HG03521 (cell line): ENCODE results near the gene TMEM272.

Experiments
- ATAC-seq: cut with Tn5 transposase; IDR thresholded peaks from one replicate; pipeline ENCODE4 v1.9.1; 2021; ENCODE audit warnings: mild to moderate bottlenecking, moderate library complexity; ENCODE audit not compliant: unreplicated experiment

The TMEM272 gene, protein sequence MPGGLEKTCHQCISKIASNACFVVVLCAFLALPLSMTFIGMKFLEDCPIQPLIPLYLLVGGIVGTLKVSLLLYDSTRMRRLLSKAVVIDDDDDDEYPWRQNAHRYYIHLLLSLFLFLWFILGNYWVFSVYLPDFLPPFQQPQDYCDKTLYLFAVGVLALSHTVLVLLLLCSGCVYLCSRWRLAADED

GRCh38 chr13:51844862-51845573 is at the start of gene TMEM272:
Gene TMEM272, minus strand, starts transcription at chr13:51845177. Its CDS starts 6,647 bp downstream, at chr13:51838530.
- ATAC-seq, result no peak

GRCh38 chr13:51894239-51894638 is 49.3 kb upstream of the TMEM272 start:
- ATAC-seq, result no peak

DNA sequence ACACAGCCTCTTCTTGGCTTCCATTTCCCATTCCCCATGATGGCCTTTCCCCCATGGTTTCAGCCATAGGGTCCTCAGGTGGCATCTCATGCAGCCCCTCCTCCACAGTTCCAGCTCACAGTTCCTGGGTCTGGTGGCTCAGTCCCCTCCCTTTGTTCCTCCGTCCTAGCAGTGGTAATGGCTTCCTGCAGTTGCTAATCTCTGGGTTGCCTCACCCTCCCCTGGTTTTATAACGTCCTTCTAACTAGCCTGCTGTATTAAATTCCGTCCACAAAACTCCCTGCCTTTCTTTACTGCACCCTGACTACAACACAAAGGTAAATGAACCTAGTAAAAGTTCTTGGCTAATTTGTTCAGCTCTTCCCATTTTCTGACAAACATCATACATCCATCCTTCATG is 47.7 kb upstream of the TMEM272 start:
- ATAC-seq, result no peak

GRCh38 chr13:51887468-51887867 is 42.5 kb upstream of the TMEM272 start:
- no peak for ATAC-seq

GRCh38 chr13:51885651-51886050 is 40.7 kb upstream of the TMEM272 start:
- no peak for ATAC-seq

DNA sequence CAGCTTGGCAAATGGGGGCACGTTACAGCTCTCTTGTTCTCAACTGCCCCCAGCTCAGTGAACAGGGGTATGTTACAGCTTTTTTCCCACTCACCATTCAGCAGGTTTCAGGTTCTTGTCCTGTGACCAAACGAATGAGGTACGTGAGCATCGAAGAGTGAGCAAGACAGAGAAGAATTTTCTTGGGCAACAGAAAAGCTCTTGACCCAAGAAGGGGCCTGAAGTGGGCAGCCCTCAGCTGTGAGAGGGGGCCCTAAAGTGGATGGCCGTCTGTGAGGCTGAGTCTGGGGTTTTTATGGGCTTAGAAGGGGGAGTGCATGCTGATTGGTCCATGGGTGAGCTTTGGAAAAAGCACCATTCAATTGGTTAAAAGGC is 38.2 kb upstream of the TMEM272 start:
- no peak for ATAC-seq

GRCh38 chr13:51882570-51883225 is 37.7 kb upstream of the TMEM272 start:
- no peak for ATAC-seq

DNA sequence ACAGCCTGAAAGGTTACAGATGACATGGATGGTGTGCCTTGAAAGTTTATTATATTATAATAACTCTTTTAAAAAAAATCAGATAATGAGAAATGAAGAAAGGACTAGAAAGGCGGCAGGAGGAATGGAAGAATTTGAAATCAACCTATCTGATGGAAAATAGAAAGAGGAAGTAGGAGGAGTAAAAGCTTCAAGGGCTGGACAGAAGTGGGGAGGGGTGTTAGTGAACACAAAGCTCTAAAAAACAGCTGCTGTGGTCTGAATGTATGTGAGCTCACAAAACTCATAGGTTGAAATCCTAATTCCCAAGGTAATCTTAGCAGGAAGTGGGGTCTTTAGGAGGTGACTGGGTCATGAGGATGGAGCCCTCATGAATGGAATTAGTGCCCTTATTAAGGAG is 36.3 kb upstream of the TMEM272 start:
- no peak for ATAC-seq

DNA sequence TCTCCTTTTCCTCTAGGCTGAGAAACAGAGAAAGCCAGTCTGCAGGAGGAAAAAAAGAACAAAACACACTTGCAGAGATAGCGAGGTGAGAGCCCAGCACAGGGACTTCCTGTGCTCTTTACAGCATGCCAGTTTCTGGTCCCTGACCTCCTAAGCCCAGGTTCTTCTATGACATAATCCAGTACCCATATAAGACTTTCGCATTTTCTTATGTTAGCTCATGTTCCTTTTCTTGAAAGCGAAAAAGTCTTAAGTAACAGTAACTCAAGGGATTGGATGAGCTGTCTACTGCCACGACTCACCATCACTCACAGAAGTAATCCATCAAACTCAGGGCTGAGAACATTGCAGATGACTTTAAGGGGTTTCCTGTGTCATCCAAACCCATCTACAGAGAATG is 34.2 kb upstream of the TMEM272 start:
- no peak for ATAC-seq

DNA sequence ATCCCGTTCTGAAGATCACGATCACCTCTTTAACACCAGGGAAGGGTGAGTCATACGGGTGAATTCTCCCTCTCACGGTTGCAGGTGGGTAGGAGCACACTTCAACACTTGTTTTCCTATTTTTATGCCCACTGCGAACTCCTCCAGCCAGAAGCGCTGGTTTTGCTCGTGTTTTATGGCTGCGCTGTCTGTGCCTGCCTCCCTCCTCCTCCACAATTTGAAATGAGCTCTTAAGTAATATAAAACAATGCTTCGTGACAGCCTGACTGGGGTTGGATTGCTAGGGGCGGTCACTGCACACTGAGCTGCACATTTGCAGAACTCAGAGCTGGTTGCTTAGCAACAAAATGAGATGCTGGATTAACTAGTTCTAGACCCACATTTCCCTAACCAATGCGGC is 29.7 kb upstream of the TMEM272 start:
- no peak for ATAC-seq

DNA sequence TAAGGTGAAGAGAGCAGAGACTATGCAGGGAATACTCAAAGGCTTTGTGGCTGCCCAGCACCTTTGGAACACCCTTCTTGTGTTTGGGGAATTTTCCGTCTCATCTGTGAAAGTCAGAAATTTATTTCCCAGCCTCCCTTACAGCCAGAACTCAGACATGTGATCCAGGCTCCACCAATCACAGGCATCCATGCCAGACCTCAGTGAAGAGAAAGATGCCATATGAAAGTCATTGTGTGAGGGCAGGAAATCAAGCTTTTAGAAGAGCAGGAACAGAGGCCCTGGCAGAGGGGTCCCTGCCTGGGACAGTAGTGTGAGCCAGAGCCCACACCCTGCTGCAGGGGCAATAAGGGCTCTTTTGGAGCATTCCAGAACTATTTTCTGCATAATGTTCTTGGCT is 28.9 kb upstream of the TMEM272 start:
- ATAC-seq, result no peak

DNA sequence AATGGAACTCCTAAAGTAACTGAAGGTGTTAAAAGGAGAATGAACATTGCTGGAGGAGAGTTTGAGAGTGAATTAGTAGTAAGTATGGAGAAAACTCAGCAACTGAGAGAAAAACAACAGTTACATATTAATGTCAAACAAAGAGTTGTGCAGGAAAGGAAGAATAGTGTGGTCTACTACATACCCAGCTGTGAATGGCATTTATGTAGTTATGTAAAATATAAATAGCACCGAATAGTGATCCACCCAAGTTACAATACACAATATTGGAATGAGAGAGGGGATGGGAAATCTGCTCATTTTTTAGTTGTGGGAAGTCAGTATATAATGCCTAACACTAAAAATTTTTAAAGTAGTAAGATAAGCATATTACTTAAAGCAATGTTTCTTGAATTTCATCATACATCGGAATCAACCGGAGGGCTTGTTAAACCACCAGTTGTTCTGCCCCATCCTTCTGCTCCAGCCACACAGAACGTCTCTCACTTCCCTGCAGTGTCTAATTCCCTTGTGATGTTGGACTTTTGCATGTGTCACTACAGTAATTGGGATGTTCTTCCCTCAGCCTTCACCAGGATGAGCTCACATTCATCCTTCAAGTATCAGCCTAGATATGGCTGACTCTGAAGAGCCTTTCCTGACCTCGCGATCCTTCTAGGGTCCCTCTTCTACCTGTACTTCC is 28.3 kb upstream of the TMEM272 start:
- ATAC-seq, result no peak

GRCh38 chr13:51870616-51871015 is 25.6 kb upstream of the TMEM272 start:
- no peak for ATAC-seq

DNA sequence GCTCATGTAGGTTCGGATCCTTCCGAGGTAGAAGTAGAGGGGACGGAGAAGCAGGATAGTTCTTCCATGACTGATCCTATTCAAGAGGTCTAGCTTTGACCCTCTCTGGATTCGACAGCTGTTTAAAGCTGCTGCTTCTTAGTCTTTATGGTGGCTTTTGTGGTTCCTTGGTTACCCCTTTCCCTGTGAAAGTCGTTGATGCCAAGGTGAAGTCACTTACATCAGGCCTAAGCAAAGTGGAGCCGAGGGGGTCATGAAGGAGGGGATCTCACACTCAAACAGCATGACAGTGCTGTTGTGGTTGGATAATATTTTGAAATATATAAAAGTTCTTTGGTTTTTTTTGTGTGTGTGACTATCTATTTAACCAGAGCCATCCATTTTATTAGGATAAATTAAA is 24.9 kb upstream of the TMEM272 start:
- ATAC-seq, result no peak

DNA sequence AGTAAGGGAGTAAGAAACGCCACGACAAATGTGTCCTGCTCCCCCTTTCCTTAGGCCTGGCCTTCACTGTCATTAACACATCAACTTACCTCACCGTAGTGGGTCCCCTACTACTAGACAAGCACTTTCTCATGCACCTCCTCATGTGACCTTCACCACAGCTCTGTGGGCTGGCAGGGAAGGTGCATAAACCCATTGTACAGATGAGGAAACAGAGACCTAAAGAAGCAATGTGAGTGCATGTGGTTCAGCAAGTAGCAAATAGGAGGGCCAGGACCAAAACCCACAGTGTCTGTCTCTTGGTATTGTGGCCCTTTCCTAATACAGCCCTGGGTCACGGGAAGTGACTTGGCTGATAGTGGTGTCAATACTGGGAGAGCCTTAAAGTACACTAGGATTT is 22.1 kb upstream of the TMEM272 start:
- ATAC-seq, result no peak

DNA sequence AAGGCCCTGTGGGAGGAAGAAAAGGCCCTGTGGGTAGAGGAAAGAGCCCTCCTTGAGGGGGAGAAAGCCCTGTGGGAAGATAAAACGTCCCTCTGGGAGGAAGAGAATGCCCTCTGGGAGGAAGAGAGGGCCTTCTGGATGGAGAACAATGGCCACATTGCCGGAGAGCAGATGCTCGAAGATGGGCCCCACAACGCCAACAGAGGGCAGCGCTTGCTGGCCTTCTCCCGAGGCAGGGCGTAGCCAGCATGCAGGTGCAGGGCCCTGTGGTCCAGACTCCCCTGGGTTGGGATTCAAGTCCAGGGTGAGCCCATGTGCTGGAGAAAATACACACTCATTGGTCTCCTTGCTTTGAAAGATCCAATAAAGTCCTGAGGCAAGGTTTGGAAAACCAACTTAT is 20.9 kb upstream of the TMEM272 start:
- ATAC-seq, result no peak

- no peak for ATAC-seq
Measured at GRCh38 chr13:51862957-51863356, 18.0 kb upstream of the TMEM272 start.

GRCh38 chr13:51861723-51862300 is 16.8 kb upstream of the TMEM272 start, which contains the start of gene CCDC70:
Gene CCDC70, plus strand, starts transcription at chr13:51861969. Its CDS starts 3,443 bp downstream, at chr13:51865412.
- ATAC-seq, result no peak

- ATAC-seq, result no peak
Measured at GRCh38 chr13:51858433-51859247, 13.7 kb upstream of the TMEM272 start.

- no peak for ATAC-seq
Measured at GRCh38 chr13:51856998-51857397, 12.0 kb upstream of the TMEM272 start.
